GM18867 (cell line): ENCODE results near the gene PIAS3.
"Not testable (repeated sequence)": the region's sequence is repeated elsewhere in the genome, so short reads cannot be mapped to it uniquely, and the experiment has no call there.

ENCODE experiments used
- ATAC-seq: cut with Tn5 transposase; IDR thresholded peaks from one replicate; pipeline ENCODE4 v1.9.1; 2021; ENCODE audit warnings: mild to moderate bottlenecking, moderate library complexity; ENCODE audit not compliant: unreplicated experiment

Gene PIAS3

GRCh38 chr1:145877923-145878486 is 19.1 kb upstream of the PIAS3 start:
- ATAC-seq = no peak

- no peak for ATAC-seq
Observed at GRCh38 chr1:145874646-145875045, 15.8 kb upstream of the PIAS3 start.

DNA sequence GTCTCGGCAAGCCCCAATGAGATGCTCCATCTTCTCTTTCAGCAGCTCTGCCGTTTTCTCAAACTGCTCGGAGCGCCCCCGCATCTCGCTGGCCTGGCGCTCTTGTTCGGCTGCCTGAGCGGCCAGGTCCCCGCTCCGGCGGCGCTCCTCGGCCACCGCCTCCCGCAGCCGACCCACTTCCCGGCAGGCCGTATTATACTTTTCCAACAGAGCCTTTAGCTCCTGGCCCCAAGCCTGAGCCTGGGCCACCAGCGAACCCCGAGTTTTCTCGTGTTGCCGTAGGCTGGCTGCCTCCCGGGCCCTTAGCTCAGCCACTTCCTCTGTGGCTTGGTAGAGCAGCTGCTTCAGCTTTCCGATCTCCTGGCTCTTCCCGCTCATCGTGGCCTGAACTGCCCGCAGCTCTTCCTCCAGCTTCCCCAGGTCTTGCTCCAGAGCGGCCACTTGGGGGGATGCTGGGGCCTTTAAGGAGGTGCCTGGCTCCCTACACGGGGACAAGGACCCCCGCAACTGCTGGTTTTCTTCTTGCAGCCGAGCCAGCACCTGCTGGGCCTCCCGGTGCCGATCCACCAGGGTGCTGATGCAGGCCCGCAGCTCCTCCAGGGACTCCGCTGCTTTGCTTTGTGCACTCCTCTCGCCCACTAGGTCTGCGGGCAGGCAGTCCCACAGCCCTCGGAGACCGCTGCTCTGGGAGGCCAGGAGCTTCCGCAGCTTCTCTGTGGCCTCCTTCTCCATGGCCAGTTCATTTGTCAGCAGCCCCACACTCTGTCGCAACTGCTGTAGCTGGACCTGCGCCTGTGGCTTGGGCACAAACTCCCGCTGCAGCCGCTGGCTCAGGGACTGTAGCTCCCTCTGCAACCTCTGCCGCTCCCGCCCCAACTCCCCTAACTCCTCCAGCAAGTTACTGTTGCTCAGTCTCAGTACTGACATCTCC is 13.4 kb upstream of the PIAS3 start:
- no peak for ATAC-seq

DNA sequence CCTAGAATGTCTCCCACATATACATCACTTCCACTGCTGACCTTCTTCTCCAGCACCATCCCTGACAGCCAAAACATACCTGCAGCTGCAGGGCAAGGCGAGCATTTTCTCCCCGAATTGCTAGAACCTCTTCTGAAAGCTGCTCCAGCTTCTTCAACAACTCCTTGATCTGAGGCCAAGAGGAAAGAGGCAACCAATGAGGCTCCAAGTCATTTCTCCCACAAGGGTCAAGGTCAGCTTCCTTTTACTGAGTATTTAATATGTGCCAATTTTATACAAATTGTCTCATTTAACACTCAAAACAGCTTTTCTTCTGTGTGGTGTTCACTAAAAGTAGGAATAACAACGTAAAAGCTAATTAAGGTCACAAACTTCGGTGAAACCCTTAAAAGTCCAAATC is 9.4 kb upstream of the PIAS3 start:
- ATAC-seq = no peak

GRCh38 chr1:145863282-145864018 is 4.6 kb upstream of the PIAS3 start:
- ATAC-seq = no peak

DNA sequence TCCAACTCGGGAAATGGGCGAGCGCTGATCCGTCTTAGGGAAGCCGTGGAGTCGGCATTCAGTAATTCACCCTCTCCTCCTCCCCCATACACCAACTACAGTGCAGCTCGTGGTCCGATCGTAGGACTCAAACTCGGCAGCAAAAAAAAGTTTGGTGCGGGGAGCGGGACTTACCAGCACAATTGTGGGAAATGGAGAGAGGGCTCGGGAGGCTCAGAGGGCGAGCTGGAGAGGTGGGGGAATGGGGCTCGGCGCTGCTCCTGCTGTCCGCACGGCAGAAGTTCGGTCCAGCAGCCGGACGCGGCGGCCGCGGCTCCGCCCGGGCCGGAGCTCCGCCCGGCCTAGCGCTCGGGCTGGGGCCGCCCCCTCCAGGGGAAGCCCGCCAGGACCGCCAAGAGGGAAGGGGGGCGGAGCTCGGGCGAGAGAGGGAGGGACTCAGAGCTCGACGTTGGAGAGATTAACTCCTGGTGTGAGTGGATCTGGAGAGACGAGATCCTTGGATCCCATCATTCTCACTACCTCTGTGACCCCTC is 676 bp upstream of the PIAS3 start:
- peak; percentile 60 for ATAC-seq

DNA sequence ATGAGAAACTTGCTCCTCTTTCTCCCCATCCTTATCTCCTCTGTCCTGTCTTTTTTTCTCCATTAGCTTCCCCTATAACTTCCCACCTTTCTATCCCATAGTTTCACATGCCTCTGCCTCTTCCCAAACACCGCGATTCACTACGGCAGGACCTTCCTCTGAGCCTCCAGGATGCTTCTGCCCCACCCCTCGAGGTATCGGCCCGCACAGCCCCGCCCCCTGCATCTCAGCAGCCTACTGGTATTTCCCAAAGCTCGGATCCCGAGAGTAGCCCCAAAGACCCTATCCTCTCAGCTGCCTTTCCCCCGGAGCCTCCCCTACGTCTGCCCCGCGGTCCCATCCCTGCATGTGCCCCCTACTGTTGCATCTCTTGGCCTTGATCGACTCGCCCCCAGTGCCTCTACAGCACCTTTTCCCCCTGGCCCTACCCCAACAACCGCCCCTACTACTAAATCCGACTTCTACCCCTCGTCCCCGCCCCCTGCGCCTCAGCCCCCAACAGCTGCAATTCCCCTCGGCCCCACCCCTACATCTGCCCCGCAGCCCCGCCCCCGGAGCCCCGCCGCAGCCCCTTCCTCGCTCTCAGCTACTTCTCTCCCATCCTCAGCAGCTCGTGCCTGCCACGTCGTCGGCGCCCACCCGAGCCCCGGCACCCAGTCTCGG is 512 bp downstream of the PIAS3 start:
- no peak for ATAC-seq

GRCh38 chr1:145857170-145857569 is 1.7 kb downstream of the PIAS3 start:
- no peak for ATAC-seq

GRCh38 chr1:145855426-145855948 is 3.4 kb downstream of the PIAS3 start:
- no peak for ATAC-seq

DNA sequence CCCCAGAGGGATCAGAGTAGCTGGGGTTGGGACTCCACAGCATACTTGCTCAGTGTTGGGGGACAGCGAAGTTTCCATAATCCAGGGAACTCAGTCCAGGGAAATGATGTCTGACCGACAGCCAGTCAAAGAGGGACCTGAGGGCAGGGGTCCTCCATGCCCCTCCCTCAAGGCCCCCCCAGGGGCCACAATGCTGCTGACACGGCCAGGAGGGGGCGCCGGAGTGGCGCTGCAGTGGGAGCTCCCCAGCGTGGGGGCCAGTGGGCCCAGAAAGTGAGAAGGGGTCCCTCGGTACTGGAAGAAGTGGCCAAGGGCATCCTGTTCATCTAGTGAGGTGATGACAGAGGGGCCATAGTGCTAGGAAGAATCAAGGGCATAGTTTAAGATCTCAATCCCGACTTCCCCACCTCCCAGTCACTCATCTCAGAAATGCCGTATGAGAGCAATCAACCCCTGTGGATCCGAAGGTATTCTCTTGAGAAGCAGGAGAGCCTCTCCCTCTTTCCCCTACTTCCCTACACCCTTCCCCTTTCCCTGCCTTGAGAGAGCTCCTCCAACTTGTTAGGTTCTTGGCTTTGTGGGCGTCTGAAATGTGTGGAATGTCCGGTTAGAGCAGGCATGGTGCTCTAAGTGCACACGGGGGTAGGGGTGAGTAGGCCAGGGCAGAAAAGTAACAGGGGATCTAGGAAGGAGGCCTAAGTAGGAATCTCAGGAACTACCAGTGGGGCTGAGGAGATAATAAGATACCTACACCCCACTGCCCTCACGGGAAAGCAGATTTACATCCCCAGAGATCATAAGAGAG is 9.3 kb downstream of the PIAS3 start:
- ATAC-seq = no peak

GRCh38 chr1:145847827-145848226 is 11.1 kb downstream of the PIAS3 start:
- ATAC-seq = no peak

GRCh38 chr1:145846201-145846612 is 12.7 kb downstream of the PIAS3 start:
- ATAC-seq = no peak

- peak; percentile 63 for ATAC-seq
Observed at GRCh38 chr1:145845514-145846161, 13.2 kb downstream of the PIAS3 start, which contains the start of gene NUDT17. Gene NUDT17 (plus strand): TSS chr1:145845630. CDS start chr1:145845641, 11 bp downstream.

- peak; percentile 71 for ATAC-seq
Observed at GRCh38 chr1:145845144-145845513, 13.8 kb downstream of the PIAS3 start.

- no peak for ATAC-seq
Observed at GRCh38 chr1:145843031-145843430, 15.8 kb downstream of the PIAS3 start.

DNA sequence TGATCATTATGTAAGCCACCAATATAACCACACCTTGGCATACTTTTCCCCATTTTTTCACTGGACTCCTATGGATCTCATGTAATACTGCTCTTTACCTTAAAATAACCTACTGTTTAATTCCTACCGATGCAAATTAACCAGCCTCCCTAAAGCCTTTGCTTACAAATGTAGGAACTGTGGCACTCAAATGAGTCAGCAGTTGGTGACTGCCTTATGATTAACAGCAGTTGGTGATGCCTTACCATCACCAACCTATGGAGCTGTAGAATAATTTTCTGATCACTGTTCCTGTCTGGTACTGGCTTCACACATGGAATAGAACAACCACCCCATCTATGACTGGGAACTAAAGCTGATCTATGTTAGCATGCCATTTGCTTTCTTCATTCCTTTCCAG is 21.2 kb downstream of the PIAS3 start:
- no peak for ATAC-seq

DNA sequence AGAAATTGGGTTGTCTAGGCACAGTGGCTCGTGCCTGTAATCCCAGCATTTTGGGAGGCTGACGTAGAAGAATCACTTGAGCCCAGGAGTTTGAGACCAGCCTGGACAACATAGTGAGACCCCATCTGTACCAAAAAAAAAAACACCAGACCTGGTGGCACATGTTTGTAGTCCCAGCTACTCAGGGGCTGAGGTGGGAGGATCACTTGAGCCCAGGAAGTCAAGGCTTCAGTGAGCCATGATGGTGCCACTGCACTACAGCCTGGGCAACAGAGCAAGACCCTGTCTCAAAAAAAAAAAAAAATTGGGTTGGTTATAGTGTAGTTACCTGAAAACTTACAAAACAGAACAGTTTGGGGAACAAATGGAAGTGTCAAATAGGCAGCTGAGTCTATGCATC is 28.1 kb downstream of the PIAS3 start:
- not testable (repeated sequence) for ATAC-seq

- no peak for ATAC-seq
Observed at GRCh38 chr1:145828367-145829026, 30.4 kb downstream of the PIAS3 start.

DNA sequence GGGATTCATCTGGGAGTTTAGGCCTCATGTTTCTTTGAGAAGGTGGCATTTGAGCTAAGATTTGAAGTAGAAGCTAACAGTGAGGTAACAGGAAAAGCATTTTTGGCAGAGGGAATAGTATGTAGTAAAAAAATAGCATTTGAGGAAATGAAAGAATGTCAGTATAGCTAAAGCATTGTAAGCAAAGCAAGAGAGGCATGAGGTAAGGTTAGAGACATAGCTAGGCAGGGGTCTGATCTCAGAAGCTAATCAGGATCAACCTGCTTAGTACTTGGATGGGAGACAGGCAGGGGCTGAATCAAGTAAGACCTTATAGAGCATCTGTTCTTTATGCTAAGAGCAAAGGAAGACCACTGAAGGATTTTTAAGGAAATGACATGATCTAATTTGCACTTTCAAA is 30.9 kb downstream of the PIAS3 start:
- ATAC-seq = no peak
